K562 (cell line): ENCODE measurements around the gene LGI4. TPM values are rescaled to one million over a fixed set of nuclear protein-coding genes. Genes with fewer than 3 reads are reported as not detected.

Experiments used
- ATAC-seq: fragments of 200-7000 bp; cut with Tn5 transposase; 3 replicates; pipeline ENCODE4 v1.9.1; 2020; ENCODE audit warnings: moderate library complexity
- BruUV-seq: library from RNA; stranded (reverse); fragments of 400-500 nt; replicated peaks from 2 replicates; lab custom pipeline; 2021; lab: Mats Ljungman, UMichigan
- CTCF ChIA-PET: fragments of 300-600 bp; formaldehyde crosslinking; extraction: SDS; loops from one replicate; lab custom pipeline; 2021; ENCODE audit warnings: low intra/inter-chr PET ratio; lab: Yijun Ruan, JAX
- POLR2A ChIA-PET: fragments of 300-600, 350-650 bp; sonication (Branson Sonifier 250); formaldehyde crosslinking; extraction: SDS; loops from one replicate; lab custom pipeline; 2021; ENCODE audit warnings: antibody characterized with exemption, inconsistent platforms; lab: Yijun Ruan, JAX
- DNase-seq, 4 experiments: peaks; one replicate each; pipeline versions ENCODE4 v3.0.0 to v3.0.0-alpha.2; 2011 to 2018; ENCODE audit warnings: low spot score in 3 of 4, mixed read lengths in 3 of 4; ENCODE audit errors: extremely low read depth in 1 of 4
- FAIRE-seq: peaks from 2 replicates; lab custom pipeline; 2011; peaks lifted over from hg19 to GRCh38; lab: Jason Lieb, UNC
- H2AFZ ChIP-seq: 2 replicates; pipeline ENCODE4 v1.6.0; 2011; ENCODE audit warnings: low read depth, low read length, control low read depth, inconsistent platforms
- H3K27ac ChIP-seq: fragments of 200-600 bp; 3 replicates; pipeline ENCODE4 v1.8.0; 2011; ENCODE audit warnings: low read depth, mild to moderate bottlenecking, control low read depth, inconsistent platforms, low read length, moderate library complexity, mixed read lengths; ENCODE audit errors: extremely low read depth
- H3K27me3 ChIP-seq, 2 experiments: fragments of 300-600 bp in 1 of 2; 2 replicates in 1 of 2; 3 replicates in 1 of 2; pipeline versions ENCODE4 v1.6.0 to v1.8.0; 2011; ENCODE audit warnings: inconsistent platforms in 2 of 2, low read length in 2 of 2, mild to moderate bottlenecking in 1 of 2, mixed read lengths in 1 of 2, moderate library complexity in 1 of 2; ENCODE audit not compliant: control insufficient read depth in 2 of 2, insufficient read depth in 2 of 2
- H3K36me3 ChIP-seq: fragments of 300-600 bp; 3 replicates; pipeline ENCODE4 v1.8.0; 2011; ENCODE audit warnings: mild to moderate bottlenecking, low read length, inconsistent platforms; ENCODE audit not compliant: control insufficient read depth, insufficient read depth
- H3K4me1 ChIP-seq, 2 experiments: fragments of 200-600 bp in 1 of 2; replicated peaks in 1 of 2; 2 replicates in 1 of 2; 3 replicates in 1 of 2; pipeline versions ENCODE4 v1.5.1 to v1.8.0; 2011; ENCODE audit warnings: inconsistent platforms in 2 of 2, low read length in 2 of 2, mild to moderate bottlenecking in 1 of 2, mixed read lengths in 1 of 2, moderate library complexity in 1 of 2; ENCODE audit not compliant: control insufficient read depth in 2 of 2, insufficient read depth in 2 of 2
- H3K4me2 ChIP-seq: 2 replicates; pipeline ENCODE4 v1.6.1; 2011; ENCODE audit warnings: low read length, control low read depth, inconsistent platforms, mixed read lengths; ENCODE audit not compliant: insufficient read depth
- H3K4me3 ChIP-seq: fragments of 200-600 bp; sonication (generic), shearing (Covaris generic); 2 replicates; pipeline ENCODE4 v1.5.1; 2016; ENCODE audit warnings: control low read depth, inconsistent platforms
- H3K79me2 ChIP-seq: fragments of 200-600 bp; 3 replicates; pipeline ENCODE4 v1.8.0; 2011; ENCODE audit warnings: low read length, inconsistent platforms; ENCODE audit not compliant: control insufficient read depth, insufficient read depth
- H3K9ac ChIP-seq, 2 experiments: 2 replicates each; pipeline versions ENCODE4 v1.6.0 to v1.6.1; 2011; ENCODE audit warnings: low read depth in 2 of 2, low read length in 2 of 2, control low read depth in 1 of 2, inconsistent platforms in 1 of 2, mild to moderate bottlenecking in 1 of 2, mixed read lengths in 1 of 2; ENCODE audit not compliant: insufficient read depth in 1 of 2
- H3K9me1 ChIP-seq: one replicate; pipeline ENCODE4 v1.6.0; 2011; ENCODE audit warnings: inconsistent platforms, mild to moderate bottlenecking, low read length, moderate library complexity; ENCODE audit not compliant: control insufficient read depth, insufficient read depth
- H3K9me3 ChIP-seq: replicated peaks from 2 replicates; pipeline ENCODE4 v1.5.1; 2011; ENCODE audit warnings: low read depth, low read length, inconsistent platforms; ENCODE audit not compliant: control insufficient read depth, insufficient read depth
- H4K20me1 ChIP-seq: replicated peaks from 2 replicates; pipeline ENCODE4 v1.6.1; 2011; ENCODE audit warnings: low read length, inconsistent platforms, mixed read lengths; ENCODE audit not compliant: control insufficient read depth, insufficient read depth
- HCFC1 ChIP-seq: IDR thresholded peaks from 2 replicates; pipeline ENCODE4 v1.6.1; 2012; ENCODE audit warnings: low read depth, low read length, improper control_type of control experiment
- KDM1A ChIP-seq, 2 experiments: fragments of 450-650 bp; IDR thresholded peaks; 2 replicates each; pipeline ENCODE4 v1.6.1; 2016; ENCODE audit warnings: mild to moderate bottlenecking in 2 of 2
- MGA ChIP-seq: fragments of 450-650 bp; IDR thresholded peaks from 2 replicates; pipeline ENCODE4 v1.6.1; 2016; ENCODE audit warnings: mild to moderate bottlenecking, moderate library complexity
- RBM25 ChIP-seq: fragments of 200-400 bp; formaldehyde crosslinking; IDR thresholded peaks from 2 replicates; pipeline ENCODE4 v1.6.1; 2018; ENCODE audit warnings: low read length, low read depth, moderate library complexity; ENCODE audit not compliant: severe bottlenecking
- WGBS: fragments of 100-300 bp; shearing (Covaris generic); methylation state at CpG from one replicate; pipeline ENCODE4 v1.1.6; 2016; ENCODE audit warnings: low coverage, mixed read lengths; ENCODE audit not compliant: insufficient coverage; ENCODE audit errors: missing lambda C conversion rate; 5-methylcytosine and 5-hydroxymethylcytosine counted together
- in situ Hi-C: fragments of 300-500 bp; cut with MboI; formaldehyde crosslinking; loops from 4 replicates; pipeline ENCODE4 v1.15.0; 2018; ENCODE audit warnings: inconsistent platforms, mixed read lengths
- intact Hi-C: fragments of 100-400 bp; cut with micrococcal nuclease; formaldehyde crosslinking; loops from 2 replicates; pipeline ENCODE4 v1.14.2; 2022
- polyA plus RNA-seq, 8 experiments: library from polyadenylated mRNA; depleted of rRNA in 4 of 8; stranded (reverse) in 5 of 8; unstranded in 3 of 8; fragments of >200 nt; fragmentation: Nextera tagmentation in 2 of 8; fragmentation: Illumina TruSeq in 1 of 8; extraction: Ambion mirVana in 2 of 8; extraction: Trizol in 1 of 8; gene quantifications; 2 replicates each; pipeline versions ENCODE4 v1.2.1 to v1.2.3, GENCODE V29; 2011 to 2014; ENCODE audit warnings: inconsistent platforms in 1 of 8, missing spikeins in 1 of 8
- total RNA-seq, 7 experiments: library from RNA; depleted of rRNA in 6 of 7; stranded (reverse); fragments of >200 nt in 6 of 7; fragmentation: Illumina TruSeq in 2 of 7; extraction: Trizol in 2 of 7; gene quantifications; 2 replicates each; pipeline versions ENCODE4 v1.2.1 to v1.2.3, GENCODE V29; 2011 to 2021; ENCODE audit warnings: low replicate concordance in 1 of 7
- TF ChIP-seq, protein P1 (sequence below): fragments of 250-450 bp; sonication (Bioruptor Pico); IDR thresholded peaks from 2 replicates; pipeline ENCODE4 v1.4.0; 2020; ENCODE audit warnings: mild to moderate bottlenecking, moderate library complexity
- TF ChIP-seq, protein P2 (sequence below): IDR thresholded peaks from 2 replicates; pipeline ENCODE4 v1.6.1; 2011; ENCODE audit not compliant: insufficient read length; ENCODE audit errors: extremely low read depth

Gene LGI4
- total and polyA plus RNA-seq, 9 of the 15 experiments (the other 6 are each of a cell fraction or from before 2014, with no cell fraction given) = 0.14 to 0.30 (median 0.24) TPM; not detected in 4

DNA sequence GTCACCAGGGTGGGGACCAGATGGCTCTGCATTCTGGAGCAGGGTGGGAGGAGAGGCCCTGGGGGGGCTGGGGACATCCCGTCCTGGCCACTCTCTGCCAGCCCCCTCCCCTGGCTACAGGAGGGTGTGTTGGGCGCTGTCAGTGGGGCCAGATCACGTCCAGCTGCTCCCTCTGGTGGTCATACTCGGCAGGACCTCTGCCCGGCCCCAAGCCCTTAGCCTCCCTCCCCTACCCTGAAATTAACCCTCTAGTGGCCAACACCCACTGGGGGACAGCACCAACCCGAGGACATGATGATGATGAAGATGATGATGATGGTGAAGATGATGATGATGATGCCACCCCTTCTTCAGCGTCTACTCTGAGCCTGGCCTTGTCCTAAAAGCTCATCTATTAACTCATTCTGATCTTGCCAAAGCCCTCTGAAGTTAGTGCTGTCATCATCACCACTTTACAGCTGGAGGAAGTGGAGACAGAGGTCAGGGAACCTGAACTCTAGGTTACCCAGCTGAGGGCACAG is 590 bp upstream of the LGI4 start (continued):
- TF ChIP-seq, protein P1, sequence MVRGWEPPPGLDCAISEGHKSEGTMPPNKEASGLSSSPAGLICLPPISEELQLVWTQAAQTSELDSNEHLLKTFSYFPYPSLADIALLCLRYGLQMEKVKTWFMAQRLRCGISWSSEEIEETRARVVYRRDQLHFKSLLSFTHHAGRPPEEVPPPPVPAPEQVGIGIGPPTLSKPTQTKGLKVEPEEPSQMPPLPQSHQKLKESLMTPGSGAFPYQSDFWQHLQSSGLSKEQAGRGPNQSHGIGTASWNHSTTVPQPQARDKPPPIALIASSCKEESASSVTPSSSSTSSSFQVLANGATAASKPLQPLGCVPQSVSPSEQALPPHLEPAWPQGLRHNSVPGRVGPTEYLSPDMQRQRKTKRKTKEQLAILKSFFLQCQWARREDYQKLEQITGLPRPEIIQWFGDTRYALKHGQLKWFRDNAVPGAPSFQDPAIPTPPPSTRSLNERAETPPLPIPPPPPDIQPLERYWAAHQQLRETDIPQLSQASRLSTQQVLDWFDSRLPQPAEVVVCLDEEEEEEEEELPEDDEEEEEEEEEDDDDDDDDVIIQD (CRISPR knock-in tag) = no peak

GRCh38 chr19:35133826-35134225 is 1.0 kb downstream of the LGI4 start:
- Histone ChIP-seq H3K27me3 (peaks cover 2 to 29% of the 10 kb centered on the region in 2 experiments; a peak in 3 of 5 replicates), H3K36me3 (no peaks in the 10 kb centered on the region), H3K9ac (no peak overlapping the region), H3K4me2 (no peak overlapping the region), H4K20me1 (0 out of 2 replicates have a peak, but pooled peaks cover 4% of the 10 kb centered on the region), H2AFZ (no peak overlapping the region), H3K4me3 (no peak overlapping the region), H3K9me3 (no peaks in the 10 kb centered on the region), H3K27ac (no peak overlapping the region), H3K79me2 (no peaks in the 10 kb centered on the region), H3K4me1 (peaks cover 3 to 24% of the 10 kb centered on the region in 2 experiments; a peak in 3 of 5 replicates), H3K9me1 (no peaks in the 10 kb centered on the region)
- no TSS peak for BruUV-seq
- CTCF ChIA-PET = no interaction called here
- 5% methylated on average over 11 of the region's 11 CpGs for WGBS
- FAIRE-seq (no peak), DNase-seq (no peak), ATAC-seq (no peak)
- intact Hi-C loops = loop anchor here (2.0 kb wide), 1 partner anchor 295 kb away; no protein-coding TSS in a partner anchor
- in situ Hi-C loops = loop anchor here (10.0 kb wide), 1 partner anchor 299 kb away; no protein-coding TSS in a partner anchor
- POLR2A ChIA-PET = interaction anchor here (0.6 to 1.5 kb wide), 4 partner anchors 75 to 361 kb away, joined by 3 read pairs; partner anchors contain the start of gene ZNF599
- TF ChIP-seq MGA (no peak), KDM1A (IDR thresholded peaks at IDR 0.05) (no peak), RBM25 (no peak), HCFC1 (no peak)
- TF ChIP-seq, protein P2, sequence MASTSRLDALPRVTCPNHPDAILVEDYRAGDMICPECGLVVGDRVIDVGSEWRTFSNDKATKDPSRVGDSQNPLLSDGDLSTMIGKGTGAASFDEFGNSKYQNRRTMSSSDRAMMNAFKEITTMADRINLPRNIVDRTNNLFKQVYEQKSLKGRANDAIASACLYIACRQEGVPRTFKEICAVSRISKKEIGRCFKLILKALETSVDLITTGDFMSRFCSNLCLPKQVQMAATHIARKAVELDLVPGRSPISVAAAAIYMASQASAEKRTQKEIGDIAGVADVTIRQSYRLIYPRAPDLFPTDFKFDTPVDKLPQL = no peak
